ENCODE results near the gene BCAP29.

BCAP29 gene

DNA sequence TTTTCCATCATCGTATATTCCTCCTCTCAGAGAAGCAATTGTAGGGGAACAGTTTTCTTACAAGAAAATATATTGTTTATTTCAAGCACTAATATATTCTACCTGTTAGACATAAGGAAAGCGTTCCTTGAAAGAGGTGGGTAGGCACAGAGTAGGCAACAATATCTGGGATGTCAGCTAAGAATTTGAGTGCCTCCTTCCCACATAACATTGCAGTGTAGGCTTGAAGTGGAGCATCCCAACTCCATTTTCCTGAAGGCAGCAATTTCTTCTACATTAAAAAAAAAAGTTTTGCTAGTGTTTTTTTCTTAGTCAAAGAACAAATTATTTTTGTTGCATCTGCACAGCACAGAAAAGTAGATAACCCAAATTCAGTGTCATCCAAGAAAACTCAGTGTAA, 20.8 kb downstream of the BCAP29 start:
- DNase-seq (ENCODE audit: extremely low spot score) = no peak
- POLR2A ChIA-PET = no interaction called here
- TF ChIP-seq, protein P1, sequence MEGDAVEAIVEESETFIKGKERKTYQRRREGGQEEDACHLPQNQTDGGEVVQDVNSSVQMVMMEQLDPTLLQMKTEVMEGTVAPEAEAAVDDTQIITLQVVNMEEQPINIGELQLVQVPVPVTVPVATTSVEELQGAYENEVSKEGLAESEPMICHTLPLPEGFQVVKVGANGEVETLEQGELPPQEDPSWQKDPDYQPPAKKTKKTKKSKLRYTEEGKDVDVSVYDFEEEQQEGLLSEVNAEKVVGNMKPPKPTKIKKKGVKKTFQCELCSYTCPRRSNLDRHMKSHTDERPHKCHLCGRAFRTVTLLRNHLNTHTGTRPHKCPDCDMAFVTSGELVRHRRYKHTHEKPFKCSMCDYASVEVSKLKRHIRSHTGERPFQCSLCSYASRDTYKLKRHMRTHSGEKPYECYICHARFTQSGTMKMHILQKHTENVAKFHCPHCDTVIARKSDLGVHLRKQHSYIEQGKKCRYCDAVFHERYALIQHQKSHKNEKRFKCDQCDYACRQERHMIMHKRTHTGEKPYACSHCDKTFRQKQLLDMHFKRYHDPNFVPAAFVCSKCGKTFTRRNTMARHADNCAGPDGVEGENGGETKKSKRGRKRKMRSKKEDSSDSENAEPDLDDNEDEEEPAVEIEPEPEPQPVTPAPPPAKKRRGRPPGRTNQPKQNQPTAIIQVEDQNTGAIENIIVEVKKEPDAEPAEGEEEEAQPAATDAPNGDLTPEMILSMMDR (IDR thresholded peaks at IDR 0.05; ENCODE audit: control extremely low read depth, extremely low read depth, low read depth, missing control alignments) = no peak
- CTCF ChIA-PET = interaction anchor here (1.3 kb wide), 1 partner anchor 11 kb away, joined by 3 read pairs; no protein-coding TSS in a partner anchor

DNA sequence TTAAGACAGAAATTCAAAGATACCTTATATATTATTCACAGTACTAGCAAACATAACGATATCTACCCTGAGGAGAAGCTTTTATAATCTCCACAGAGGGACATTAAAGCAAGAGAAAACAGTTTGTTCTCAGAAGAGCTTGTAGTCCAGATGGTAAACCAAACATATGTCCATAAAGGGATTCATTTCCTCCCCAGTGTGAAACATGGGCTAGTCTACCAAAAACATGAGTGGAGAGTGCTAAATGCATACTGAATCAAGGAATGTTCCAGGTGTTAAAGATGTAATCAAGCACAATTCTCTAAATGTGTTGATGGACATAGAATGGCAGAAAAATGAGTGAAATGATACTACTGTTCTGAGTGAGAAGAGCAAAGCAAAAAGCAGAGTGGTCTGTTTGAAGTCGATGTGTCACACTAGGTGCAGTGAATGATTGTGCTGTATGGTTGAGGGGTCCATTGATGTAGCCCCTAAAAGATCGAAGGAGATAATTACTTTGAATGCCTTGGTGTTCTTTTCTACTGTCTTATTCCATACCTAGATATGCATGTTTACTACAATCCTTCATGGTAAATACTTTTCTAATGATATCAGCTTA, 25.3 kb downstream of the BCAP29 start:
- POLR2A ChIA-PET = no interaction called here
- TF ChIP-seq, protein P1 (IDR thresholded peaks at IDR 0.05; ENCODE audit: control extremely low read depth, extremely low read depth, low read depth, missing control alignments) = no peak
- CTCF ChIA-PET = interaction anchor here (1.0 to 1.7 kb wide), 3 partner anchors 8 to 38 kb away, joined by 3 to 4 read pairs (median 3); no protein-coding TSS in a partner anchor
- DNase-seq (ENCODE audit: extremely low spot score) = no peak

DNA sequence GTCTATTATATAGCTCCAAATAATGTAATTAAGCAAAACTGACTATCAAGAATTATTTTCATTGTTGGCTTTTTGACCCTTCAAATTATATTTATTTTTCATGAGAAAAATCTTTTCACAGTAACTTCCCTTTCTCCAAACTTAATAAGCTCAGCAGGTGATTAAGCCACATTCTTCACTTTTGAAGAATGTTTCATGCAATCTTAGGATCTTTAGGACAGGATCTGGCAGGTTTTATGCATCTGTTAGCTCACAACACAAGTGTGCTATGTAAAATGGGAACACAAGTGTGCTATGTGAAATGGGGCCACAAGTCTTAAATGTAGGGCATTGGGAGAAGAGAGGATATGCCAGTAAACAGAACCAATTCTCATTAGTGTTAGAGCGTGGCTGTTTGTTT, 26.3 kb downstream of the BCAP29 start:
- DNase-seq (ENCODE audit: extremely low spot score) = no peak
- CTCF ChIA-PET = interaction anchor here (0.8 to 1.0 kb wide), 2 partner anchors 9 kb away, joined by 3 read pairs; no protein-coding TSS in a partner anchor
- POLR2A ChIA-PET = no interaction called here
- TF ChIP-seq, protein P1 (IDR thresholded peaks at IDR 0.05; ENCODE audit: control extremely low read depth, extremely low read depth, low read depth, missing control alignments) = no peak

DNA sequence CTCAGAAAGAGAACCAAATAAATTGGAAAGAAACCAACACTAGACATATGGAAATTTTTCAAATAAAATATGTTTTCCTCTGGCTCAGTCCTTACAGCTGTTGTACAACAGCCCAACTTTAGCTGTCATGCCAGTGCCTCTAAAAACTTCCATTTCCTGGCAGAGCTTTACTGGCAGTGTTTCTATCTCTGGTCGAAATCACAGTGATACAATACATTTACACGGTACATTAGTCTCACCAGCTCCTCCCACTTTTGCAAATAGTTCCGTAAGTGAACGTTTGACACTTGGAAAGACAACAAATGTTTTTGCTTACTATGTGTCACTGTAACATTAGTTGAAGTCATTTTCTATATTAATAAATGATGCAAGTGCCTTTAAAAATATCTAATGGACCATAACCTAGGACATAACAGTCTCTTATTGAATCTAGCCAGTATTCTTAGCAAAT, 29.8 kb downstream of the BCAP29 start:
- POLR2A ChIA-PET = no interaction called here
- no peak for DNase-seq (ENCODE audit: extremely low spot score)
- TF ChIP-seq, protein P1 (IDR thresholded peaks at IDR 0.05; ENCODE audit: control extremely low read depth, extremely low read depth, low read depth, missing control alignments) = no peak
- CTCF ChIA-PET = interaction anchor here (2.0 kb wide), 1 partner anchor 9 kb away, joined by 5 read pairs; no protein-coding TSS in a partner anchor

DNA sequence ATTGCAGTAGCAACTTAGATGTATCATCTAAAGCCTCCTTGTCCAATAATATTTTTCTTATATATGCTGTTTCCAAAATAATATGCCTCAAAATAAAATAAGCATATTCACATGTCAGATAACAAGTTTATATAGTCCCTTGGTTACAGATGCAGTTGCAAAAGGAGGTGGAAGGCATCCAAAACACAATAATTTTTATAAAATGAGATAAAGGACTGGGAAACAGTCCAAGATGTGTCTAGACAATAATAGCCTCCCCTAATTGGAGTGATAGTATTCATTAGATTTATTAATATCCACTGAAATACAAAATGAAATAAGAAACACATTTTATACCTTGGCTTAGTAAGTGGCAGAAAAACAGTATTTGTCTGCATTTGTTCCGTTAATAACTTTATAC, 30.3 kb downstream of the BCAP29 start:
- TF ChIP-seq, protein P1 (IDR thresholded peaks at IDR 0.05; ENCODE audit: control extremely low read depth, extremely low read depth, low read depth, missing control alignments) = no peak
- DNase-seq (ENCODE audit: extremely low spot score) = no peak
- ChIA-PET POLR2A (no interaction called here), CTCF (interaction anchor here (0.8 to 2.0 kb wide), 2 partner anchors 9 to 13 kb away, joined by 3 to 5 read pairs; no protein-coding TSS in a partner anchor)

DNA sequence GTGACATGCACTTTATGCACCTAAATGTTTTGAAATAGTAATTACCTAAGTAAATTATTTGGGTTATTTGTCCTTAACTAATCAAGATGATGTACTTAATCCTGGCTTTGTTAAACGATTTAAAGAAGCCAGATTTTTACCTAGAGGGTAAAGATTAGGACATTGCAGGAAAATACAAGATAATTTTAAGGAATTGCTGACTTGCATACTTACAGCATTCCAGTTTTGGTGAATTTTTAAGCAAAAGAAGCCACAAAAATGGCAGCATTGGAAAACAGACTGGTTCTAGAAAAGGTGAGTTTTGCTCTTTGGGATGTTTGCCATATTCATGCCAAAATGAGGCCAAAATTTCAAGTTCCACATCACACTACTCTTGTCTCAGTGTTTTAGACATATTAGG, 33.4 kb downstream of the BCAP29 start:
- TF ChIP-seq, protein P1 (IDR thresholded peaks at IDR 0.05; ENCODE audit: control extremely low read depth, extremely low read depth, low read depth, missing control alignments) = no peak
- no peak for DNase-seq (ENCODE audit: extremely low spot score)
- ChIA-PET CTCF (no interaction called here), POLR2A (no interaction called here)

All from GM10248 (cell line).